Cerebellar nuclear complex (tissue), 1 donor: ENCODE data around the gene SCAP.
"Not testable (repeated sequence)": the region's sequence is repeated elsewhere in the genome, so short reads cannot be mapped to it uniquely, and the experiment has no call there.

Source experiments
- DNase-seq, 2 experiments: peaks; one replicate each; lab custom pipeline; 2025; lab: John Stamatoyannopoulos, UW

Gene SCAP

DNA sequence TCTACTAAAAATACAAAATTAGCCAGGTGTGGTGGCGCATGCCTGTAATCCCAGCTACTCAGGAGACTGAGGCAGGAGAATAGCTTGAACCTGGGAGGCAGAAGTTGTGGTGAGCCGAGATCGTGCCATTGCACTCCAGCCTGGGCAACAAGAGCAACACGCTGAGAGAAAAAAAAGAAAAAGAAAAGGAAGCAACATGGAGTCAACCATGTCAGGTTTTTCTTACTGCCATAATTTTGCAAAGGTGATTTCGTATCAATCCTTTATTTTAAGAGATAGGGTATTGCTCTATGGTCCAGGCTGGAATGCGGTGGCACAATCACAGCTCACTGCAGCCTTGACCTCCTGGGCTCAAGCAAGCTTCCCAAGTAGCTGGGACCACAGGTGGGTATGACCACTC lies 4.5 kb upstream of the SCAP start:
- DNase-seq: not testable (repeated sequence)

DNA sequence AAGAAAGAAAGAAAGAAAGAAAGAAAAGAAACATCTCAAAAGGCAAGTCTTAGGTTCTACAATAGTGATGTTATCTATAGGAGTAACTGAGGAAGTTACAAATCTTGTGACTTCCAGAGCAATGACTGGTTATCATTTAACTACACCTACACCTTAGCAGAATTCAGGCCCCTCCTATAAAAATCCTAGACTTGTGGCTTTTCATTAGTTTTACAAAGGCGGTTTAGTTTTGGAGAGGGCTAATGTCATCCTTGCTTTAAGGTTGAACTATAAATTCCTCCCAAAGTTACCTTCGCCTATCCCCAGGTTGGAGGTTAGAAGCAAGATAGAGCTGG lies 4.1 kb upstream of the SCAP start:
- no peak for DNase-seq

DNA sequence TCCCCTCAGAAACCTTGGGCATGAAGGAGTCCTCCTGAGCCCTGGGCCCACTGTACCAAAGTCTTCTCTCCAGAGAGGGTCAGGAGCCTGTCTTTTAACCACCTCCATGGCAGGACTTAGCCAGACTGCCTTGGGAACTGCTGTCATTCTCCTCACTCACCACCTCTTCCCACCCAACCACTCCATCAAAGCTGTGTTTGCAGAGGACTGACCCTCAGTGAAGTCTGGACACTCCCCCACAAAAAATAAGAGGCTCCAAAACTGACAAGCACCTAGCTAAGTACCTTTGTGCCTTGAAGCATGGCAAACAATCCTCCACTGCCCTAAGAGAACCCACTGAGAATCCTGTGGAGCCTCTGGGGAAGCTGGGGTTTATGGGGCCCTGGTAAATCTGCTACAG lies 2.3 kb upstream of the SCAP start:
- DNase-seq: no peak

DNA sequence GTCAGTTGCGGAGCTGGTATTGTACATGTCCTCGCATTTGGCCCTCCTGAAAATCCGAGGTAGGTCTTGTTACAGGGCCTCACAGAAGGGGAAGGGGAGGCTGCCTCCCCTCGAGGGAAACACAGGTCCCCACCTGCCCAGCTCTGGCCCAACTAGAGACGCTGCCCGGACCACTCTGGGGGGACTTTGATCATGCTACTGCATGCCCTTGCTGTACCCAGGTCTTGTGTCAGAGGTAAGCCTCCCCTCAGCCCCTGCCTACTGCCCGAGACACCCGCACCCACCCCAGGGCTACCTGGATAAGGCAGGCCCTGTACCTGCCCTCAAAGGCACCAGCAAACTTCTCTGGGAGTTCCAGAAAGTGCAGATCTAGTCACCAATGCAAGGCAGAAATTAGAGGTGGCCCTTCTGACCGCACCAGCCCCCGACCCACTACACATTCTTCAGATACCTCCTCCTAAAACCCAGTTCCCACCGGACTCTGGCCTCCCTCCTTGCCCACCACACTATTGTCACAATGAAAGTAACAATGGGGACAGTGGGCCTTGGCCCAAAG lies 981 bp upstream of the SCAP start:
- no peak for DNase-seq

DNA sequence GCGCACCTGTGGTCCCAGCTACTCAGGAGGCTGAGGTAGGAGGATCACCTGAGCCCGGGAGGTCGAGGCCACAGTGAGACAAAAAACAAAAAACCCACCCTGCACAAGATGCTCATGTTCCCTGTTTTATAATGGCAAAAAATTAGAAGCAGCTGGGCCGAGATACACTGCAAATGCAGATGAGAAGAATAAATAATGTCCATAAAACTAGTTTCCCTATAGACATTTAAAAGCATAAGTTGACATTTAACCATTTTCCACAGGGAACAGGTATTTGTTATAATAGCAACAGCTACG lies 537 bp upstream of the SCAP start:
- no peak for DNase-seq

DNA sequence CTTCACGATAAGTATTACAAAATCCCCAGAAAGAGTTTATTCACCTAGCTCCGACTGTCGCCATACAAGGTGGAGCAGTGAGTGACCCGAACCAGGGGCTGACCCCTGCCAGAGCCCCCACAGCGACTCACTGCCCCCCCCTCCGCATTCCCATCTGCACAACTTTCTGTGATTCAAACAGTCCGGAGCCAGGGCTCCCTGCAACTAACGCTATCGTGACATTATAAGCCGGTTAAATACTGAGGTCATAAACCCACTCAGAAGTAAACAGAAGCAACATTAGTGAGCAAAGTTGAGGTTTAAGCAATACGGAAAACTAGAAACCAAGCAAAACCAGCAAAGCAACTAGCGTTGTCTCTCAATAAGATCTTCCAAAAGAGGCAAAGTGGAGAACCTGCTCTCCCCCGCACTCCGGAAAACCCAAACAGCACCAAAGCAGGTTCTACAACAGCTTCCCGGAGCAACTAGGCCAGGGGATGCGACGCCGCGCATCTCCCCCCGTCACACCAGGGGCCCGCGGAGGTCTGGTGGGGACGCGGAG lies 642 bp downstream of the SCAP start:
- DNase-seq: no peak

DNA sequence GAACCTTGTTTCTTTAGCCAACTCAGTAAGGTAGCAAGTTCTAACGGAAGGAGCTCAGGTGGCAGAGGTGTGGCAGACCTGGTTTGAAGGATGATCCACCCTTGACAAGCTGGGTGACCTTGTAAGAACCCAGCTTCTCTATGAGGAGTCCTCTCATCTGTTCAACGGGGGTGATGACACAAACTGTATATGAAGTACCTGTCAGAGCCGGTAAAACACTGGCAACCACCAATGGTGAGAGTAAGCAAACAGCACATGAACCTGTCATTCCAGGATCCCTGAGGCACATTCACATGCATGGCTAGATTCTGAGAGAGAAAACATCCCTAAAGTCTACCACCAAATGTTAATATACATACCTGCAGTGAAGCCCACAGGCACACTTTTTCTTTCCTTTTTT lies 2.4 kb downstream of the SCAP start:
- no peak for DNase-seq

DNA sequence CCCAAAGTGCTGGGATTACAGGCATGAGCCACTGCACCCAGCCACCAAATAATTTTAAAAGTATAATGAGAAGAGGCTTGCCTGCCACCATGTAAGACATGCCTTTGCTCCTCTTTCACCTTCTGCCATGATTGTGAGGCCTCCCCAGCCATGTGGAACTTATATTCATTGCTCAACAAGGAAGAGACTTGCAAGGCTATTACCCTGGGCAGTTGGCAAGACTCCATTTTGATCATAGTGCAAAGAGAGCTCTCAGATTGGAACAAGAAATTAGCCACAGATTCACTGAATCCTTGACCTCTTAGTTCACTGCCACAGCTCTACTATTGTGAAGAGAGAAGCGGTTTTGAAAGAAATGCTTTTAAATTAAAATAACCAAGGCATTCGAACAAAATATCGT lies 6.1 kb downstream of the SCAP start:
- no peak for DNase-seq

DNA sequence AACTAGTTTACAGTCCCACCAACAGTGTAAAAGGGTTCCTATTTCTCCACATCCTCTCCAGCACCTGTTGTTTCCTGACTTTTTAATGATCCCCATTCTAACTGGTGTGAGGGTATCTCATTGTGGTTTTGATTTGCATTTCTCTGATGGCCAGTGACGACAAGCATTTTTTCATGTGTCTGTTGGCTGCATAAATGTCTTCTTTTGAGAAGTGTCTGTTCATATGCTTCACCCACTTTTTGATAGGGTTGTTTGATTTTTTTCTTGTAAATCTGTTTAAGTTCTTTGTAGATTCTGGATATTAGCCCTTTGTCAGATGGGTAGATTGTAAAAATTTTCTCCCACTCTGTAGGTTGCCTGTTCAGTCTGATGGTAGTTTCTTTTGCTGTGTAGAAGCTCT lies 7.4 kb downstream of the SCAP start:
- not testable (repeated sequence) for DNase-seq

DNA sequence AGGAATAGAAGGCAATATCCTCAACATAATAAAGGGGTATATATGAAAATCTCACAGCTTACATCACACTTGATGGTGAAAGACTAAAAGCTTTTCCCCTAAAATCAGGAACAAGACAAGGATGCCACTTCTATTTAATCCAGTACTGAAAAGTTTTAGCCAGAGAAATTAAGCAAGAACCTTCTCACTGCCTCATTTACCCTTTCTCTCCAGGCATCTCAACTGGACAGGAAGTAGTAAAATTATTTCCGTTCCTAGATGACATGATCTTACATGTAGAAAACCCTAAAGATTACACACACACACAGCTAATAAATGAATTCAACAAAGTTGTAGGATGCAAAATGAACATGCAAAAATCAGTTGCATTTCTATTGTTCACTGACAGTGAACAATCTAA lies 11.2 kb downstream of the SCAP start:
- DNase-seq: no peak

DNA sequence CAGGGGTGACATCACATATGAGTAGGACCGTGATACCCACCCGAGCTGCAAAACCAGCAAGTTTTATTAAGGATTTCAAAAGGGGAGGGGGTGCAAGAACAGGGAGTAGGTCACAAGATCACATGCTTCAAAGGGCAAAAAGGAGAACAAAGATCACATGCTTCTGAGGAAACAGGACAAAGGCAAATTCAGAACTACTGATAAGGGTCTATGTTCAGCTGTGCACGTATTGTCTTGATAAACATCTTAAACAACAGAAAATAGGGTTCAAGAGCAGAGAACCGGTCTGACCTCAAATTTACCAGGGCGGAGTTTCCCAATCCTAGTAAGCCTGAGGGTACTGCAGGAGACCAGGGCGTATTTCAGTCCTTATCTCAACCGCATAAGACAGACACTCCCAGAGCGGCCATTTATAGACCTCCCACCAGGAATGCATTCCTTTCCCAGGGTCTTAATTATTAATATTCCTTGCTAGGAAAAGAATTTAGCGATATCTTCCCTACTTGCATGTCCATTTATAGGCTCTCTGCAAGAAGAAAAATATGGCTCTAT lies 16.1 kb downstream of the SCAP start:
- not testable (repeated sequence) for DNase-seq

DNA sequence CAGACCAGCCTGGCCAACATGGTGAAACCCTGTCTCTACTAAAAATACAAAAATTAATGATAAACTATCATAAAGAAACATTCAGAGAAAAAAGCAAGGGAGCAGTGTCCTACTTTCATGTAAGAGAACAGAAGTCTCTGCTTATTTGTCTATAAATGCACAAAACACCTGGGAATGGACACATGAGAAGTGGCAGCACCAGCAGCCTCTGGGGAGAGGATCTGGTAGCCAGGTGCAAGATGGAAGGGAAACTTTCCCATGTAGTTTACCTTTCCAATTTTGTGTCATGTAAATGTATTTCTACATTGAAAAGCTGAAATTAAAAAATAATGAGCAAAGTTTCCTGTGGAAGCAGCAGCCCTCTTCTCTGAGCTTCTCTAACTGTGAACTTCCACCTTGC lies 18.8 kb downstream of the SCAP start:
- DNase-seq: no peak

DNA sequence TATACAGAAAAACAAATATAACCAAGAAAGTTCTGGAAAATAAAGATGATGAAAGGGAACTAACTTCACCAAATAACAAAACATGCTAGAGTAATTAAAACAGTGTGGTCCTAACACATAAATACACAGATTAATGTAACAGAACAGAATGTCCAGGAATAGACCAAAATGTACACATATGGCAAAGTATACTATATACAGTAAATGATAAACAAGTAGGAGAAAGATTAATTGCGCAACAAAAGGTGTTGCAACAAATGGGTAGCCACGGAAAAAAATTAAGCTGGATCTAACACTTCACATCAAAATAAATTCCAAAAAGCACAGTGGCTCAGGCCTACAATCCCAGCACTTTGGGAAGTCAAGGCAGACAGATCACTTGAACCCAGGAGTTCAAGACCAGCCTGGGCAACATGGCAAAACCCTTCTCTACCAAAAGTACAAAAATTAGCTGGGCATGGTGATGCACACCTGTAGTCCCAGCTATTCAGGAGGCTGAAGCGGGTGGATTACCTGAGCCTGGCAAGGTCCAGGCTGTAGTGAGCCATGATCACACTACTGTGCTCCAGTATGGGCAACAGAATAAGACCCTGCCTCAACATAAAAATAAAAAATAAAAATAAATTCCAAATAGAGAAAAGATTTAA lies 19.8 kb downstream of the SCAP start:
- no peak for DNase-seq

DNA sequence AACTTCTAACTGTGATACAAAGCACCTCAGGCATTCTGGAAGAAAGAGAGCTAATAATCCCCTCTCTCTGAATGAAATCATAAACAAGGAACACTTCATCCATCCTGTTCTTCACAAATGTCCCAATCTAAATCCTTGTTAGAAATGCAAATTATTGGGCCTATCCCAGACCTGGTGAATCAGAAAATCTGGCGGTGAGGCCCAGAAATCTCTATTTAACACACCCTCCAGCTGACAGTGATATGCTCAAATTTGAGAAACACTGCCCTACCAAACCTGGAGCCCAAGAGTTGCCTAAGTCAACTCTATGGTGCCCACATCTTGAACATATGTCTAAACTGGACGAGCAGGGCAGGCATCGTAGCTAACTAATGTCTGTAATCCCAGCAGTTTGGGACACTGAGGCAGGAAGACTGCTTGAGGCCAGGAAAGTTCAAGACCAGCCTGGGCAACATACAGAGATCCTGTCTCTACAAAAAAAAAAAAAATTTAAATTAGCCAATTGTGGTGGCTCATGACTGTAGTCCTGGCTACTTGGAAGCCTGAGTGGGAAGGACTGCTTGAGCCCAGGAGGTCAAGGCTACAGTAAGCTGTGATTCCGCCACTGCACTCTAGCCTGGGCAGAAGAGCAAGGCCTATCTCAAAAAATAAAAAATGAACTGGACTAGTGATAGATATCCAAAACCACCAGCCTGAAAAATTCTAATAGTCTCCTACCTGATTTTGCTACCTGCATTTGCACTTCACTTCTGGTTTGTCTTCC lies 23.1 kb downstream of the SCAP start:
- DNase-seq: no peak

DNA sequence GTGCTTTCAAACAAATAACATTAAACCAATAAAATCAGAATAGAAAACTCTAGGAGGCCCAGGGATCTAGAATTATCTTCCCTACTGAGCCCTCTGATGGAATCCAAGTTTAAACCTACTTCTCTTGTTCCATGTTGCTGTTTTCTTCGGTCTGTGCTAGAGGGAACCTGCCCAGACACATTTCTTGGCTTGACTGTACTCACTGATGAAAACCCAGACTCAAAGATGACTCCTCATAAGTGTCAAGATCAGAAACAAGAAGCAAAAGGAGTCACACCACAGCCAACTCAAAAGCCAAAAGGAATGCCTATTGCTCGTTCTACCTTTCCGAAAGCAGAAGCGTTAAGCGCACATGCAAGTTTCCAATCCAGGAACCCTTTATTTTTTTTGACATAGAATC lies 31.6 kb downstream of the SCAP start:
- no peak for DNase-seq

DNA sequence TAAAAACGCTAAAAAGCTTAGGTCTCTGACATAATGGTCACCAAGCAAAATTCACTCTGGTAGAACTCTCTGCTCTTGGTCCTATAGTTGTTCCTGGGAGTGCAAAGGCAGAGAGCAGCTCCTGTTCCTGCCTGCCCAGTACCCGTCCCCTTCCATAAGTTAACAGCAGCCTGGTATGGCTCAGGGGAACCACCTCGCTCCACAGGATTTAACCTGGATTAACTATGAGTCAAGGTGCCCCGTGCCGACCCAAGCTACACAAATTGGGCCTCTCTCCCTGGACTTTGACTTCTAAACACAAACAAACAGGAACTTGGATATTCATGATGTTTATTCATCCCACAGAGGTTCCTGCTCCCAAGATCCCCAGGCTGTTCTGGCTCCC lies 32.1 kb downstream of the SCAP start:
- DNase-seq: no peak

DNA sequence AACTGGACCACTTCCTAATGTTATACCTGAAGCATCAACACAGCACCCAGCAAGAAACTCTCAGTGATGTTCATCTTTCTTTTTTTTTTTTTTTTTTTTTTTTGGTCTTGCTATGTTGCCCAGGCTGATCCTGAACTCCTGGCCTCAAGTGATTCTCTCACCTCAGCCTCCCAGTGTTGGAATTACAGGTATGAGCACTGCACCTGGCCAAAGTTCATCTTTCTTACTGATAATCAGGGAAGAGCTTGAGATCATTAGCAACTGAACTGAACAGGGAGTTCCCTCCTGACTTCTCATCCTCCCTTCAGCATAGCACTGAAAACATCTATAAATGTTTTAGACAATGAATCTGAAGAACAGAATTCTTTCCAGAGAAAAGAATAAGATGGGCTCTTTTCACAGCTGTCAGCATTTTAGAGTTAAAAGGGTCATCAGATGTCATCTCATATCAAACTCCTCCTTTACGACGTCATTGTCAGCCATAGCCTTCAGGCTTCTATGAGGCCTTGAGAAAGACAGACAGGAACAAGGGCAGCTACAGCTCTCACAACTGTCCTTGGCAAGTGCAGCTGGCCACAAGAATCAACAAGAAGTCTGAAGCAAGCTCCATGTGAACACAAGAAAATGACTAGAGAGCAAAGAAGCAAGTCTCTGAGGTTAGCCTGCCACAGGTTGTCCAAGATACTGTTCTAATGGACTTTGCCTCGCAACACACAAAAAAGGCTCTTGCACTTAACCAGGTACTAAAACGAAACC lies 33.8 kb downstream of the SCAP start:
- no peak for DNase-seq

DNA sequence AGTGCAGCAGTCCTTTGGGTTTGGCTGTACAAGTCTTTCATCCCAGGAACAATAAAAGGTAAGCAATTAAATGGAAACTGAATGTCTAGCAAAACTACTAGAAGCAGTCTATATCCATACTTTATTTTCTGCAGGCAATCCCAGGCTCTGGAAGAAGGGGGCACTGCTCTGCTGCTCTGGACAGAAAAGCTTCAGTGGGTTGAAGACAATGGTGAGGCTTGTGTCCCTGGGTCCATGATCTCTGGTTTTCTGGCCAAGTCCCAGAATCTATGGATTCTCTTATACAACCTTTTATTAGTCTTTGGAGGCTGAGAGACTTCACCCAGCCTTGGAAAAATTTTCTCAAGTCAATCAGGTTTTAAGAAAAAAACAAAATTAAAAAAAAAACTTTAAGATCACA lies 35.6 kb downstream of the SCAP start:
- DNase-seq: no peak

DNA sequence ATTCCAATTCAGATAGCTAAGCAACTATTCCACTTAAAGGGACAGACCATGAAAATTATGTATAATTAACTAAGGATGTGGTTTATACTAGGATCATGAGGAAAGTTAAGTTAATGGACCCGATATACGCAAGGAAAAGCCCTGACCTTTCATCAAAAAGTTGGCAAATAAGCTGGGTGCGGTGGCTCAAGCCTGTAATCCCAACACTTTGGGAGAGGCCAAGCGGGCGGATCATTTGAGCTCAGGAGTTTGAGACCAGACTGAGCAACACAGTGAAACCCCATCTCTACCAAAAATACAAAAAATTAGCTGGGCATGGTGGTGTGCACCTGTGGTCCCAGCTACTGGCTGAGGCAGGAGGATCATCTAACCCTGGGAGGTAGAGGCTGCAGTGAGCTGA lies 39.6 kb downstream of the SCAP start:
- DNase-seq: no peak

DNA sequence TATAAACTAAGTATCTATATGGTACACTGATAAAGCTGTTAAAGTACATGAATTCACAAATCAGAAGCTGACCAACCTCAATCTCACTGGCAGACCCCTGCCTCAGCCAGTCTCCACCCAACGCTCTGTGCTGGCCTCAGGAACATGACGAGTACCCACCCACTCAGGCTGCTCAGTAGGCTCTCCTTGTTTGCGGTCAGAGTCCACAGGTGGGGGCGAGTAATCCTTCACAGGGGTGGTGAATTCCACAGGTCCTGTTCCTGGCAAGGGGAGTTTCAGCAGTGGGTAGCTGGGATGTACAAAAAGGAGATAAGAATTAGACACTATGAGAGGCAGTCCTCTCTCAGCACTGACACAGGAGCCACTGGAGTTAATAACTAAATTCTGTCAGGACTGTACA lies 40.9 kb downstream of the SCAP start:
- no peak for DNase-seq

DNA sequence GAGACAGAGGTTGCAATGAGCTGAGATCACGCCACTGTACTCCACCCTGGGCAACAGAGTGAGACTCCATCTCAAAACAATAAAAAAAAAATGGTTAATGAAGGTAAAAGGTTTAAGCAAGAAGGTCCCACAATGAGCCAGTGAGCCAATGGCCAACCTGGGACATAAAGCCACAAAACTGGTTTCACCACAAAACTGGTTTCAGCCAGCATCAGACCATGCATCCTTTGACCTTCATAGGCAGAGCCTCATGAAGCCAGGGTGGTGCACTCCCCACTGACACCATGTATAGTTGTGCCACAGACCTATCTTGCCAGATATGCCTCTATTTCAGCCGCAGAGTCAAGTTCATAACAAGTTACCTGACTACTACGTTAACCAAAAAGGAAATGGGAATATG lies 41.9 kb downstream of the SCAP start:
- no peak for DNase-seq

DNA sequence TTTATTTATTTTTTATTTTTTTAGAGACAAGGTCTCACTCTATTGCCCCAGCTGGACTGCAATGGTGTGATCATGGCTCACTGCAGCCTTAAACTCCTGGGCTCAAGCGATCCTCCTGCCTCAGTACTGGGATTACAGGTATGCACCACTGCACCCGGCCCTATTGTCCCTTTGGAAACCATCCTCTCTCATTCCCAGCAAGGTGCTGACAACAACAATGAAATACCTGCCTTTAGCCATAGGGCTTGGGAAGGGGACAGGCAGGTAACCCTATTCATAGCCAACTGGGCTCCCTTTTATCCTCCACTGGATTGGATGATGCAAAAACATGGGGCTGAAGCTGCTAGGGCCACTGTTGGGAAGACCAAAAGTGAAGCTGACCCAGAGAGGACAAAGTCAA lies 43.1 kb downstream of the SCAP start:
- no peak for DNase-seq

DNA sequence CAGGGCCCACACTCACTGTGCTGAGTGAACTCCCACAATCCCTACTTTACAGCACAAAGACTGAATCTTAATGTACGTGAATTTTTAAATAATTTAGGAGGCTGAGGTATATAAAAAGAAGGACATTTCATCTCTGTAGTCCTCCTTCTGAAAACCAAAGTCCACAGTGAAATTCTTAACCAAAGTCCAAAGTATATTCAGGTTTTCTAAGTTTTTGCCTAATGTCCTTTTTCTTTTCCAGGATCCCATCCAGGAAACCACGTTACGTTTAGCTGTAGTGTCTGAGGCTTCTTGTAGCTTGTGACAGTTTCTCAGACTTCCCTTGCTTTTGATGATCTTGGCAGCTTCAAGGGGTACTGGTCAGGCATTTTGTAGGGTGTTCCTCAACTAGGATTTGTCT lies 44.5 kb downstream of the SCAP start:
- DNase-seq: no peak
